Activated naive CD8-positive, alpha-beta T cell treated with anti-CD3 and anti-CD28 coated beads, Interleukin-2, amount 50 U/mL, for 24 hours (primary cell): ENCODE data around the gene TMED6.

Experiments
- ATAC-seq: fragments of 150-1000 bp; cut with Tn5 transposase; one replicate; pipeline ENCODE4 v1.10.0; 2021
- DNase-seq: peaks from one replicate; pipeline ENCODE4 v3.0.0; 2021
- H3K27ac Mint-ChIP-seq: one replicate; pipeline ENCODE4 v1.8.0; 2021; ENCODE audit warnings: mild to moderate bottlenecking, mixed read lengths
- H3K27me3 Mint-ChIP-seq: one replicate; pipeline ENCODE4 v1.8.0; 2021; ENCODE audit warnings: mixed read lengths
- H3K36me3 Mint-ChIP-seq: one replicate; pipeline ENCODE4 v1.8.0; 2021; ENCODE audit warnings: low read depth, mixed read lengths
- H3K4me1 Mint-ChIP-seq: one replicate; pipeline ENCODE4 v1.8.0; 2021; ENCODE audit warnings: mixed read lengths
- H3K4me3 Mint-ChIP-seq: one replicate; pipeline ENCODE4 v1.8.0; 2021; ENCODE audit warnings: mild to moderate bottlenecking, moderate library complexity, mixed read lengths
- H3K9me3 Mint-ChIP-seq: one replicate; pipeline ENCODE4 v1.8.0; 2021; ENCODE audit warnings: mixed read lengths

The TMED6 gene

GRCh38 chr16:69322343-69322742 is 29.2 kb downstream of the TMED6 start:
- peaks cover 50% of the 10 kb centered on the region for H3K36me3 Mint-ChIP-seq
- DNase-seq (no peak), ATAC-seq (no peak)
- H3K9me3 Mint-ChIP-seq: no peaks in the 10 kb centered on the region
- H3K4me3 Mint-ChIP-seq: no peak overlapping the region
- peaks cover 22% of the 10 kb centered on the region for H3K4me1 Mint-ChIP-seq
- H3K27me3 Mint-ChIP-seq: no peaks in the 10 kb centered on the region
- H3K27ac Mint-ChIP-seq: no peak overlapping the region

GRCh38 chr16:69321080-69321479 is 30.5 kb downstream of the TMED6 start:
- ATAC-seq (no peak), DNase-seq (no peak)
- H3K4me1 Mint-ChIP-seq: peaks cover 9% of the 10 kb centered on the region
- no peak overlapping the region for H3K4me3 Mint-ChIP-seq
- H3K27me3 Mint-ChIP-seq: no peaks in the 10 kb centered on the region
- peaks cover 43% of the 10 kb centered on the region for H3K36me3 Mint-ChIP-seq
- peak overlapping the region; percentile 22 for H3K27ac Mint-ChIP-seq
- H3K9me3 Mint-ChIP-seq: no peaks in the 10 kb centered on the region

GRCh38 chr16:69320740-69321073 is 30.9 kb downstream of the TMED6 start:
- Mint-ChIP-seq H3K9me3 (no peaks in the 10 kb centered on the region), H3K4me3 (no peak overlapping the region), H3K27me3 (no peaks in the 10 kb centered on the region), H3K27ac (peak overlapping the region; percentile 22), H3K4me1 (peaks cover 5% of the 10 kb centered on the region), H3K36me3 (peaks cover 42% of the 10 kb centered on the region)
- DNase-seq (no peak), ATAC-seq (no peak)

GRCh38 chr16:69319826-69320739 is 31.5 kb downstream of the TMED6 start:
- Mint-ChIP-seq H3K9me3 (no peaks in the 10 kb centered on the region), H3K27ac (no peak overlapping the region), H3K4me3 (no peak overlapping the region), H3K36me3 (peaks cover 39% of the 10 kb centered on the region), H3K27me3 (no peaks in the 10 kb centered on the region), H3K4me1 (peaks cover 2% of the 10 kb centered on the region)
- ATAC-seq (no peak), DNase-seq (no peak)

GRCh38 chr16:69319381-69319780 is 32.2 kb downstream of the TMED6 start:
- no peak overlapping the region for H3K27ac Mint-ChIP-seq
- ATAC-seq (no peak), DNase-seq (no peak)
- H3K36me3 Mint-ChIP-seq: peaks cover 39% of the 10 kb centered on the region
- H3K4me1 Mint-ChIP-seq: no peaks in the 10 kb centered on the region
- no peak overlapping the region for H3K4me3 Mint-ChIP-seq
- H3K9me3 Mint-ChIP-seq: no peaks in the 10 kb centered on the region
- H3K27me3 Mint-ChIP-seq: no peaks in the 10 kb centered on the region

GRCh38 chr16:69318911-69319289 is 32.7 kb downstream of the TMED6 start:
- no peaks in the 10 kb centered on the region for H3K27me3 Mint-ChIP-seq
- peaks cover 3% of the 10 kb centered on the region for H3K4me1 Mint-ChIP-seq
- no peak overlapping the region for H3K4me3 Mint-ChIP-seq
- ATAC-seq: no peak
- DNase-seq: no peak
- no peaks in the 10 kb centered on the region for H3K9me3 Mint-ChIP-seq
- peaks cover 39% of the 10 kb centered on the region for H3K36me3 Mint-ChIP-seq
- no peak overlapping the region for H3K27ac Mint-ChIP-seq

- no peak overlapping the region for H3K4me3 Mint-ChIP-seq
- H3K36me3 Mint-ChIP-seq: peaks cover 43% of the 10 kb centered on the region
- no peak overlapping the region for H3K27ac Mint-ChIP-seq
- no peaks in the 10 kb centered on the region for H3K27me3 Mint-ChIP-seq
- H3K4me1 Mint-ChIP-seq: peaks cover 9% of the 10 kb centered on the region
- H3K9me3 Mint-ChIP-seq: no peaks in the 10 kb centered on the region
- ATAC-seq (no peak), DNase-seq (no peak)
Measured at GRCh38 chr16:69318177-69318910, 33.2 kb downstream of the TMED6 start.

GRCh38 chr16:69316595-69317034 is 35.0 kb downstream of the TMED6 start:
- no peak for DNase-seq
- Mint-ChIP-seq H3K27ac (no peak overlapping the region), H3K4me1 (peaks cover 19% of the 10 kb centered on the region), H3K4me3 (no peak overlapping the region), H3K36me3 (peaks cover 37% of the 10 kb centered on the region), H3K9me3 (no peaks in the 10 kb centered on the region), H3K27me3 (no peaks in the 10 kb centered on the region)
- ATAC-seq: no peak

- DNase-seq: no peak
- Mint-ChIP-seq H3K27me3 (no peaks in the 10 kb centered on the region), H3K36me3 (peaks cover 29% of the 10 kb centered on the region), H3K27ac (no peak overlapping the region), H3K4me3 (no peak overlapping the region), H3K9me3 (no peaks in the 10 kb centered on the region), H3K4me1 (peaks cover 21% of the 10 kb centered on the region)
- ATAC-seq: no peak
Measured at GRCh38 chr16:69315486-69316311, 35.9 kb downstream of the TMED6 start.

GRCh38 chr16:69314534-69314933 is 37.1 kb downstream of the TMED6 start:
- Mint-ChIP-seq H3K36me3 (peaks cover 26% of the 10 kb centered on the region), H3K4me3 (no peak overlapping the region), H3K27me3 (no peaks in the 10 kb centered on the region), H3K27ac (peak overlapping the region; percentile 46), H3K9me3 (no peaks in the 10 kb centered on the region), H3K4me1 (peaks cover 26% of the 10 kb centered on the region)
- no peak for ATAC-seq
- no peak for DNase-seq

- no peaks in the 10 kb centered on the region for H3K9me3 Mint-ChIP-seq
- DNase-seq (no peak), ATAC-seq (no peak)
- peaks cover 26% of the 10 kb centered on the region for H3K4me1 Mint-ChIP-seq
- H3K36me3 Mint-ChIP-seq: peaks cover 19% of the 10 kb centered on the region
- no peaks in the 10 kb centered on the region for H3K27me3 Mint-ChIP-seq
- peak overlapping the region; percentile 73 for H3K27ac Mint-ChIP-seq
- H3K4me3 Mint-ChIP-seq: peak overlapping the region; percentile 58
Measured at GRCh38 chr16:69313469-69313868, 38.1 kb downstream of the TMED6 start.

- ATAC-seq: peak; percentile 71
- peak overlapping the region; percentile 92 for H3K27ac Mint-ChIP-seq
- no peaks in the 10 kb centered on the region for H3K27me3 Mint-ChIP-seq
- H3K9me3 Mint-ChIP-seq: no peaks in the 10 kb centered on the region
- peak; percentile 52 for DNase-seq
- H3K4me3 Mint-ChIP-seq: peak overlapping the region; percentile 95
- peaks cover 12% of the 10 kb centered on the region for H3K36me3 Mint-ChIP-seq
- H3K4me1 Mint-ChIP-seq: peaks cover 26% of the 10 kb centered on the region
Measured at GRCh38 chr16:69311533-69312387, 39.8 kb downstream of the TMED6 start.

GRCh38 chr16:69310653-69311532 is 40.7 kb downstream of the TMED6 start, which contains the start of gene VPS4A:
Gene VPS4A, plus strand, starts transcription at chr16:69311350. Its CDS starts 162 bp downstream, at chr16:69311512.
- Mint-ChIP-seq H3K4me3 (peak within 1 kb of the TSS; percentile 95), H3K9me3 (no peaks in the 10 kb centered on the region), H3K27ac (peak within 1 kb of the TSS; percentile 92), H3K27me3 (no peaks in the 10 kb centered on the region), H3K4me1 (peaks cover 26% of the 10 kb centered on the region), H3K36me3 (peaks cover 8% of the 10 kb centered on the region)
- ATAC-seq: peak; percentile 96
- peak; percentile 99 for DNase-seq
